ENCODE measurements around the gene UNC5B.

DNA sequence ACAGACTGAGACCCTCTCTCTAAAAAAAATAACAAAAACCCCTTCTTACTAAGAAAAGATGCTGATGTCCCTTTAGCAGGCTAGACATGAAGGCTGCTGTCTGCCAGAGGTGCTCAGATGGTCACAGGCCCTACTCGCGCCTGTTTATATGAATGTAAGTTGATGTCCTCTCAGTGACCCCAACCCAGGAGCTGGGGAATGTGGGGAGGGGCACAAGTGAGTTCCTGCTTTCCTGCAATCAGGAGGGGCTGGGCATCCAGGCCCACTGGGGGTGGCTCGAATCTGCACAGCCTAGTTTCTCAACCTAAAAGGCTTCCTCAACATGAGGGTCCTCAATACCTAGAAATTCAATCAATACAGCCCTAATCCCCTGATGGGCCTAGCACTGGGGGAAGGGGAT lies 94.6 kb downstream of the UNC5B start:
- TF ChIP-seq, protein P1, sequence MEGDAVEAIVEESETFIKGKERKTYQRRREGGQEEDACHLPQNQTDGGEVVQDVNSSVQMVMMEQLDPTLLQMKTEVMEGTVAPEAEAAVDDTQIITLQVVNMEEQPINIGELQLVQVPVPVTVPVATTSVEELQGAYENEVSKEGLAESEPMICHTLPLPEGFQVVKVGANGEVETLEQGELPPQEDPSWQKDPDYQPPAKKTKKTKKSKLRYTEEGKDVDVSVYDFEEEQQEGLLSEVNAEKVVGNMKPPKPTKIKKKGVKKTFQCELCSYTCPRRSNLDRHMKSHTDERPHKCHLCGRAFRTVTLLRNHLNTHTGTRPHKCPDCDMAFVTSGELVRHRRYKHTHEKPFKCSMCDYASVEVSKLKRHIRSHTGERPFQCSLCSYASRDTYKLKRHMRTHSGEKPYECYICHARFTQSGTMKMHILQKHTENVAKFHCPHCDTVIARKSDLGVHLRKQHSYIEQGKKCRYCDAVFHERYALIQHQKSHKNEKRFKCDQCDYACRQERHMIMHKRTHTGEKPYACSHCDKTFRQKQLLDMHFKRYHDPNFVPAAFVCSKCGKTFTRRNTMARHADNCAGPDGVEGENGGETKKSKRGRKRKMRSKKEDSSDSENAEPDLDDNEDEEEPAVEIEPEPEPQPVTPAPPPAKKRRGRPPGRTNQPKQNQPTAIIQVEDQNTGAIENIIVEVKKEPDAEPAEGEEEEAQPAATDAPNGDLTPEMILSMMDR (IDR thresholded peaks at IDR 0.05), result no peak
- TF ChIP-seq POLR2A (IDR thresholded peaks at IDR 0.05), result no peak
